T-helper 17 cell (primary cell): ENCODE data around the gene GPR35. TPM values are rescaled to one million over a fixed set of nuclear protein-coding genes. Genes with fewer than 3 reads are reported as not detected.

ENCODE experiments used
- ATAC-seq: fragments of 150-1000 bp; cut with Tn5 transposase; 2 replicates; pipeline ENCODE4 v1.10.0; 2021; ENCODE audit warnings: mild to moderate bottlenecking, moderate library complexity
- DNase-seq, 3 donors: peaks; one replicate each; pipeline versions ENCODE4 v3.0.0 to v3.0.0-alpha.2; 2020 to 2021
- H3K9me3 ChIP-seq: one replicate; pipeline ENCODE4 v1.7.0; 2013; ENCODE audit warnings: low read length, mild to moderate bottlenecking; ENCODE audit not compliant: control insufficient read depth, poor library complexity, severe bottlenecking
- H3K27ac Mint-ChIP-seq: one replicate; pipeline ENCODE4 v1.8.0; 2022; ENCODE audit warnings: mild to moderate bottlenecking, moderate library complexity, mixed read lengths
- H3K27me3 Mint-ChIP-seq: one replicate; pipeline ENCODE4 v1.8.0; 2022; ENCODE audit warnings: mixed read lengths
- H3K36me3 Mint-ChIP-seq: one replicate; pipeline ENCODE4 v1.8.0; 2022; ENCODE audit warnings: low read depth, mixed read lengths
- H3K4me1 Mint-ChIP-seq: one replicate; pipeline ENCODE4 v1.8.0; 2022; ENCODE audit warnings: mild to moderate bottlenecking, mixed read lengths
- H3K4me3 Mint-ChIP-seq: one replicate; pipeline ENCODE4 v1.8.0; 2022; ENCODE audit warnings: mild to moderate bottlenecking, moderate library complexity, mixed read lengths
- total RNA-seq, 4 donors: library from RNA in 2 of 4; stranded (reverse) in 2 of 4; gene quantifications; one replicate each; pipeline ENCODE4 v1.2.3 and lab custom pipeline; 2022 to 2026

GPR35 gene, protein sequence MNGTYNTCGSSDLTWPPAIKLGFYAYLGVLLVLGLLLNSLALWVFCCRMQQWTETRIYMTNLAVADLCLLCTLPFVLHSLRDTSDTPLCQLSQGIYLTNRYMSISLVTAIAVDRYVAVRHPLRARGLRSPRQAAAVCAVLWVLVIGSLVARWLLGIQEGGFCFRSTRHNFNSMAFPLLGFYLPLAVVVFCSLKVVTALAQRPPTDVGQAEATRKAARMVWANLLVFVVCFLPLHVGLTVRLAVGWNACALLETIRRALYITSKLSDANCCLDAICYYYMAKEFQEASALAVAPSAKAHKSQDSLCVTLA
- total RNA-seq = 10 to 100 TPM in 1 of 2 donors, 1 to 10 TPM in 1; 5.4 to 14.4 TPM
- 10.9 to 11.7 reads per million in 2 donors for total RNA-seq (lab: John Stamatoyannopoulos, UW)

- H3K9me3 ChIP-seq = no peaks in the 10 kb centered on the region
- H3K27ac Mint-ChIP-seq = peak within 1 kb of the TSS; percentile 88
- ATAC-seq (peak; percentile 88), DNase-seq (peak; percentile 67 to 87 (median 67))
- peaks cover 21% of the 10 kb centered on the region for H3K4me1 Mint-ChIP-seq
- no peaks in the 10 kb centered on the region for H3K36me3 Mint-ChIP-seq
- H3K4me3 Mint-ChIP-seq = peak within 1 kb of the TSS; percentile 66
- no peaks in the 10 kb centered on the region for H3K27me3 Mint-ChIP-seq
Observed at GRCh38 chr2:240624950-240625621, at the start of gene GPR35. Gene GPR35, plus strand, starts transcription at chr2:240625480. Its CDS starts 4,473 bp downstream, at chr2:240629953.

DNA sequence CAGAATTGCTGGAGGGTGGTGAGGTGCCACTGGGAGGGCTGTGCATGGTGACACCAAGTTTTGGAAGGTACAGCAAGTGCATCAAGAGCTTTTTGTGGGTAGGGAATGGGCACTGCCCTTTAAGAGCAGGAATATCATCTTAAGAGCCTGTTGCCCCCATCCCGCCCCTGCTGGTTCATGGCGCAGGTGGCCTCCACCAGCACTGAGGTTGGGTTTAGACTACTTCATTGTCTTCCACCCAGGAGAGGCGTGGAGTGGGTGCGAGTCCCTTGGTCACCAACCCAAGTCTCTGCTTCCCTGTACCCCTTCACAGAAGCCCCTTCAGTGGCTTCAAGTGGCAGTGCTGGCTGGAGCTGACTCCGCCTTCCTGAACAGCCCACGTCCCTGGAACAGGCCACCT, 49.2 kb upstream of the GPR35 start:
- Mint-ChIP-seq H3K27me3 (no peaks in the 10 kb centered on the region), H3K36me3 (peaks cover 5% of the 10 kb centered on the region), H3K4me3 (no peak overlapping the region), H3K4me1 (peaks cover 24% of the 10 kb centered on the region), H3K27ac (no peak overlapping the region)
- ATAC-seq (no peak), DNase-seq (no peak)
- H3K9me3 ChIP-seq = no peaks in the 10 kb centered on the region

DNA sequence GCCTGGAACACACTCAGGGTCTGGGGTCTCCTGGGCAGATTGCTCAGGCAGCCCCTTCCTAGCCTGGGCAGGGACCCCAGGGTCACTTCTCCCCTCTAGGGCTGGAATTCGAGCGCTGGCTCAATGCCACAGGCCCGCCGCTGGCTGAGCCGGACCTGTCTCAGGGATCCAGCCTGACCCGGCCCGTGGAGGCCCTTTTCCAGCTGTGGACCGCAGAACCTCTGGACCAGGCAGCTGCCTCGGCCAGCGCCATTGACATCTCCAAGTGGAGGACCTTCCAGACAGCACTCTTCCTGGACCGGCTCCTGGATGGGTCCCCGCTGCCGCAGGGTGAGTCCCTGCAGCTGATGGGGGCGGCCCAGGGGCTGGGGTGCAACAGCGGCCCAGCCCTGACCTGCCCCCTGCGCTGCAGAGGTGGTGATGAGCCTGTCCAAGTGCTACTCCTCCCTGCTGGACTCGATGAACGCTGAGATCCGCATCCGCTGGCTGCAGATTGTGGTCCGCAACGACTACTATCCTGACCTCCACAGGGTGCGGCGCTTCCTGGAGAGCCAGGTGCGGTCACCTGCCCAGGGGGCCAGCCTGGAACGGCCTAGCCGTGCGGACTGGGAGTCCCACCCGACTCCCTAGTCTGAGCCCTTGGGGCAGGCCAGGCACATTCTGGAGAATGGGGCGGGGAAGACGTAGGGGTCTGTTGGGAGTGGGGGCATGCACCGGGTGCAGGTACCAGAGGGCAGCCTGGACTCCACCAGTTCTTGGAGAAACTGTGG, 48.7 kb upstream of the GPR35 start:
- Mint-ChIP-seq H3K36me3 (peaks cover 2% of the 10 kb centered on the region), H3K27me3 (no peaks in the 10 kb centered on the region), H3K4me1 (peaks cover 22% of the 10 kb centered on the region), H3K27ac (no peak overlapping the region), H3K4me3 (no peak overlapping the region)
- ATAC-seq (no peak), DNase-seq (no peak)
- H3K9me3 ChIP-seq = no peaks in the 10 kb centered on the region

GRCh38 chr2:240577281-240578109, 47.8 kb upstream of the GPR35 start:
- Mint-ChIP-seq H3K27ac (peak overlapping the region; percentile 3), H3K36me3 (peaks cover 2% of the 10 kb centered on the region), H3K4me3 (no peak overlapping the region), H3K4me1 (peaks cover 20% of the 10 kb centered on the region), H3K27me3 (no peaks in the 10 kb centered on the region)
- ATAC-seq = no peak
- H3K9me3 ChIP-seq = no peaks in the 10 kb centered on the region
- no peak for DNase-seq

DNA sequence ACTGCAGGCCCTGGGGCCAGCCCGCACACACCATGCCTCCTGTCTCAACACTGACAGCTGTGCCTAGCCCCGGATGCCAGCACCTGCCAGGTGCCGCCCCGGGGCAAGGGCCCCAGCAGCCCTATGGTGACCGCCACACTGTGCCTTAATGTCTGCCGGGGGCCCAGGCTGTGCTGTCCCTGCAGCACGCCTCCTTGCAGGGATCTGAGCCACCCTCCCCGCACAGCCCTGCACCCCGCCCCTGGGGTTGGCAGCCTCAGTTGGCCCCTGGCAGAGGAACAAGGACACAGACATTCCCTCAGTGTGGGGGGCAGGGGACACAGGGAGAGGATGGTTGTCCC, 47.2 kb upstream of the GPR35 start:
- Mint-ChIP-seq H3K27me3 (no peaks in the 10 kb centered on the region), H3K27ac (peak overlapping the region; percentile 3), H3K4me1 (peaks cover 20% of the 10 kb centered on the region), H3K4me3 (no peak overlapping the region), H3K36me3 (peaks cover 2% of the 10 kb centered on the region)
- H3K9me3 ChIP-seq = no peaks in the 10 kb centered on the region
- ATAC-seq = no peak
- DNase-seq = no peak

DNA sequence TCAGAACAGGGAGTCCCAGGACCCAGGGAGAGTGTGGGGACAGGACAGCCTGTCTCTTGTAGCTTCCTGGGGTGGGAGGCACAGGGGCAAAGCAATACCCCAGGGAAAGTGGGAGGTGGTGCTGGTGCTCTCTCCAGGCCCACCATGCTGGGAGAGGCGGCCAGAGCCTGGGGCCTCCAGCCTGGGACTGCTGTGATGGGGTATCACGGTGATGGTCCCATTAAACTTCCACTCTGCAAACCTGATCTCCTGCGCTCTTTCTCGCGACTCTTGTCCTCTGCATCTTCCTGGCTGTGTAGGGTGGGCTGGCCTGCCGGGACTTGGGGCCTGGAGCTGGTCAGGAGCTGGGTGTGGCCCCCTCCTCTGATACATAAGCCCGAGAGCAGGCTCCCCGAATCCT, 46.8 kb upstream of the GPR35 start:
- H3K36me3 Mint-ChIP-seq = peaks cover 2% of the 10 kb centered on the region
- peak overlapping the region; percentile 3 for H3K27ac Mint-ChIP-seq
- H3K4me1 Mint-ChIP-seq = peaks cover 20% of the 10 kb centered on the region
- DNase-seq = no peak
- no peaks in the 10 kb centered on the region for H3K9me3 ChIP-seq
- no peaks in the 10 kb centered on the region for H3K27me3 Mint-ChIP-seq
- H3K4me3 Mint-ChIP-seq = no peak overlapping the region
- no peak for ATAC-seq

- ATAC-seq (no peak), DNase-seq (no peak)
- H3K27me3 Mint-ChIP-seq = no peaks in the 10 kb centered on the region
- peak overlapping the region; percentile 79 for H3K4me3 Mint-ChIP-seq
- peaks cover 20% of the 10 kb centered on the region for H3K4me1 Mint-ChIP-seq
- H3K27ac Mint-ChIP-seq = peak overlapping the region; percentile 83
- H3K36me3 Mint-ChIP-seq = peaks cover 2% of the 10 kb centered on the region
- H3K9me3 ChIP-seq = no peaks in the 10 kb centered on the region
Observed at GRCh38 chr2:240579071-240579762, 46.1 kb upstream of the GPR35 start.

DNA sequence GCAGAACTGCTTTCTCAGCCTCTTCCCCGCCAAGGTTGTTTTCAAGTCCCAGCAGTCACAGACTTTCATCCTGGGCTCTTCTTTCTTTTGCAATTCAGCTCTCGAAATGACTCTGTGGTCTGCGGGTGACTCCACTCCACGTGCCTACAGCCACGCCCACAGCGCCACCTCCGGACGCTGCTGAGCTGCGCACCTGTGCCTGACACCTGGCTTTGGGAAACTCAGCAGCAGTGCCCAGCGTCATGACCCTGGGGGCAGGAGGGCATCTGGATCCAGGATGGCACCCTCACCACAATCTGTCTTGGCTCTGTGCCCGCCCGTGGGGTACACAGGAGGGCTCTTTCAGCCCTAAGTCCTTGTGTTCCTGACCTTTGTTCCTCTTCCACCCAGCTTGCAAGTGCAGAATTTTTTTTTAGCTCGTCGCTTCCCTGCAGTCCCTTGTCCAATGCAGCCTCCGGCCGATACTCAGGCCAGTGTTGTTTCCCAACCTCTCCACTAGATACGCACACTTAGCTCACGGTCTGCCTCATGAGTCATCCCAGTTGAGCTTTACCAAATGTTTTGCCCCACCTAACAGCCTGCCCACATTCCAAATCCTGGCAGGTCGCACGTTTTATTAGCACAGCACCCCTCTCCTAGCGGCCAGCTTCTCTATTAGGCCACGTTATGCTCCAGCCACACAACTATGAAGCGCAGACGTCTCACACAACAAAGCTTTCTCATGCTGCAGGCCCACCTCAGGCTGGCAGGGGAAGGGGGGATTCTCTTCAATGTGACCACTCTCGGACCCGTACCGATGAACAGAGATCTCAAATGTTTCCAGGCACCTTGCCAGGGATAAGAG, 45.3 kb upstream of the GPR35 start:
- Mint-ChIP-seq H3K27me3 (no peaks in the 10 kb centered on the region), H3K36me3 (peaks cover 2% of the 10 kb centered on the region), H3K4me1 (peaks cover 21% of the 10 kb centered on the region), H3K4me3 (peak overlapping the region; percentile 79), H3K27ac (peak overlapping the region; percentile 83)
- ATAC-seq (peak; percentile 97), DNase-seq (peak; percentile 70 to 80 (median 74))
- H3K9me3 ChIP-seq = no peaks in the 10 kb centered on the region

DNA sequence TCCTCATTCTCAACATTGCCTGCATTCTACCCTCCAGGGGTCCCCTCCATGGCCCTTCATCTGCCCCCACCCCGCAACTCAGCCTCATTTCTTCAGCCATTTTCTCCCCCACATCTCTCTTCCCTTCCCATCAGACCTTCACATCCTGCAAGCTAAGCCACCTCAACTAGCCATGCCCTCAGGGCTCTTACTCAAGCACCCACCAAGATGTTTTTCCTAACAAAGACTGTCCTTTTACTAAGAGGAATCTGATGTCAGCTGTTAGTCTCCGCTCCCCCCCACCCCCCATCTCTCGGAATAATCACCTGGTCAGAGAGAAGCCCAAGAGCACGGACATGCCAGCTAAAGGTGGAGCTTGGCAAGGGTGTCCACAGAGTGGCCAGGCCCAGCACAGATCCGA, 43.5 kb upstream of the GPR35 start:
- no peak for DNase-seq
- Mint-ChIP-seq H3K4me3 (no peak overlapping the region), H3K4me1 (peaks cover 27% of the 10 kb centered on the region), H3K36me3 (peaks cover 2% of the 10 kb centered on the region), H3K27ac (no peak overlapping the region), H3K27me3 (no peaks in the 10 kb centered on the region)
- ATAC-seq = no peak
- H3K9me3 ChIP-seq = no peaks in the 10 kb centered on the region

- DNase-seq = no peak
- peaks cover 2% of the 10 kb centered on the region for H3K36me3 Mint-ChIP-seq
- H3K4me3 Mint-ChIP-seq = no peak overlapping the region
- H3K27me3 Mint-ChIP-seq = no peaks in the 10 kb centered on the region
- no peak for ATAC-seq
- H3K9me3 ChIP-seq = no peaks in the 10 kb centered on the region
- H3K27ac Mint-ChIP-seq = peak overlapping the region; percentile 43
- peaks cover 34% of the 10 kb centered on the region for H3K4me1 Mint-ChIP-seq
Observed at GRCh38 chr2:240582781-240583180, 42.5 kb upstream of the GPR35 start.

GRCh38 chr2:240583774-240584173, 41.5 kb upstream of the GPR35 start:
- Mint-ChIP-seq H3K27ac (peak overlapping the region; percentile 43), H3K36me3 (peaks cover 4% of the 10 kb centered on the region), H3K4me3 (no peak overlapping the region), H3K27me3 (no peaks in the 10 kb centered on the region), H3K4me1 (peaks cover 44% of the 10 kb centered on the region)
- no peak for ATAC-seq
- no peaks in the 10 kb centered on the region for H3K9me3 ChIP-seq
- DNase-seq = no peak
